ENCODE measurements around the gene SLC12A9. TPM values are rescaled to one million over a fixed set of nuclear protein-coding genes. Genes with fewer than 3 reads are reported as not detected.

SLC12A9 gene
- total and polyA plus RNA-seq, 2 donors (not counting 1 experiment from before 2014, with no cell fraction given): 80.0 to 80.1 TPM

- peak; percentile 65 for DNase-seq
- peaks cover 43% of the 10 kb centered on the region for H3K27me3 Mint-ChIP-seq
- peaks cover 23% of the 10 kb centered on the region in 2 donors for H3K4me1 ChIP-seq (ENCODE audit: control insufficient read depth in 2 of 2, insufficient read depth in 2 of 2, low read length in 2 of 2)
- no peaks in the 10 kb centered on the region for H3K36me3 ChIP-seq (replicated peaks in 1 of 2; ENCODE audit: control extremely low read depth in 1 of 2, control insufficient read depth in 1 of 2, extremely low read depth in 1 of 2, insufficient read depth in 2 of 2, low read length in 1 of 2)
- peak overlapping the region; percentile 77 for H3K27ac Mint-ChIP-seq
- peaks cover 0 to 75% (median 25%) of the 10 kb centered on the region in 4 experiments for H3K27me3 ChIP-seq (replicated peaks in 1 of 4; ENCODE audit: control extremely low read depth in 1 of 4, control insufficient read depth in 3 of 4, insufficient read depth in 4 of 4, low read length in 3 of 4)
- peak overlapping the region; percentile 1 to 50 (median 30) for H3K4me3 ChIP-seq (ENCODE audit: control extremely low read depth in 1 of 5, extremely low read depth in 1 of 5, insufficient read depth in 1 of 5, low read depth in 2 of 5, low read length in 4 of 5)
- CTCF ChIA-PET: interaction anchor here (0.7 to 2.9 kb wide), 6 partner anchors 14 to 296 kb away, joined by 3 to 32 read pairs (median 7); partner anchors contain the start of gene SRRT
- H2AFZ ChIP-seq (ENCODE audit: insufficient read depth, low read depth, low read length, poor library complexity, severe bottlenecking): peak overlapping the region; percentile 41
- H3K4me1 Mint-ChIP-seq: peaks cover 15% of the 10 kb centered on the region
- ATAC-seq (ENCODE audit: low read depth): peak; percentile 11
- peak overlapping the region; percentile 55 for H3K9ac ChIP-seq (ENCODE audit: low read length)
- intact Hi-C loops (cut with micrococcal nuclease): loop anchor here (1.0 to 10.0 kb wide), 2 partner anchors 181 to 249 kb away; no protein-coding TSS in a partner anchor
- POLR2A ChIA-PET: interaction anchor here (1.6 kb wide), 1 partner anchor 21 kb away, joined by 16 read pairs; the partner anchor contains the start of gene SRRT
- no peaks in the 10 kb centered on the region for H4K20me1 ChIP-seq (ENCODE audit: control insufficient read depth, insufficient read depth, low read length, poor library complexity, severe bottlenecking)
- TF ChIP-seq EZH2 (IDR thresholded peaks at IDR 0.05; ENCODE audit: borderline replicate concordance, insufficient read depth, low read depth, low read length, poor library complexity, severe bottlenecking) (peak; percentile 99), CTCF (IDR thresholded peaks at IDR 0.05) (no peak)
- peaks cover 0 to 16% (median 0%) of the 10 kb centered on the region in 3 donors for H3K9me3 ChIP-seq (ENCODE audit: control extremely low read depth in 1 of 3, control insufficient read depth in 2 of 3, insufficient read depth in 1 of 3, low read length in 2 of 3)
- H3K4me2 ChIP-seq (replicated peaks; ENCODE audit: low read depth, low read length, poor library complexity, severe bottlenecking): peak overlapping the region; percentile 100
- WGBS (ENCODE audit: insufficient coverage): 9% methylated on average over 50 of the region's 54 CpGs
- no peaks in the 10 kb centered on the region for H3K9me3 Mint-ChIP-seq (ENCODE audit: insufficient read depth)
- no peaks in the 10 kb centered on the region for H3K79me2 ChIP-seq (ENCODE audit: control insufficient read depth, insufficient read depth, low read length)
- H3K27ac ChIP-seq (ENCODE audit: low read length in 2 of 2): no peak overlapping the region
- H3K4me3 Mint-ChIP-seq: peak overlapping the region; percentile 91
Measured at GRCh38 chr7:100895956-100896731, 43.6 kb downstream of the SLC12A9 start.

All from B cell (primary cell).